ENCODE data around the gene FRMPD4.

DNA sequence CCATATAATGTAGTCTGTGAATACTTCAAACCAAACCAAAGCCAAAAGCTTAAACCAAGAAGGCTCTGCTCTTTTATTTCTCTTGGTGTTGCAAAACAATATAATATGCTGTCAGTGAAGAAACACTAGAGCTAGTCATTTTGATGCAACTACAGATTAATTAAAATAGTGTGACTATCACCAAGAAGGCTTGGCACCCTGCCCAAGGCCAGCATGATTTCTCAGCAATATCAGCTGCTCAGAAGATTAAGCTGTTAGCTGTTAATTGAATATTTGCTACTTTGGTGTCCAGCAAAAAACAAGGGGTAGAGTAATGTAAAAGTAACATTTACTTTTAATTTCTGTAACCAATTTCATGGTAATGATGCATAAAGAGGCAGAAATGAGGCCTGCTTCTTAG, 548.1 kb downstream of the FRMPD4 start:
- TF ChIP-seq POLR2A (IDR thresholded peaks at IDR 0.05; ENCODE audit: low read length) (no peak), GATA1 (IDR thresholded peaks at IDR 0.05; ENCODE audit: low read depth, low read length) (no peak)
